Measurements from ENCODE around the gene SEMA3D.

Gene SEMA3D

GRCh38 chr7:84981055-84981976, 205.5 kb downstream of the SEMA3D start:
- DNase-seq: no peak

GRCh38 chr7:84975586-84976185, 211.2 kb downstream of the SEMA3D start:
- no peak for DNase-seq

- DNase-seq: no peak
Observed at GRCh38 chr7:84971360-84971759, 215.5 kb downstream of the SEMA3D start.

DNA sequence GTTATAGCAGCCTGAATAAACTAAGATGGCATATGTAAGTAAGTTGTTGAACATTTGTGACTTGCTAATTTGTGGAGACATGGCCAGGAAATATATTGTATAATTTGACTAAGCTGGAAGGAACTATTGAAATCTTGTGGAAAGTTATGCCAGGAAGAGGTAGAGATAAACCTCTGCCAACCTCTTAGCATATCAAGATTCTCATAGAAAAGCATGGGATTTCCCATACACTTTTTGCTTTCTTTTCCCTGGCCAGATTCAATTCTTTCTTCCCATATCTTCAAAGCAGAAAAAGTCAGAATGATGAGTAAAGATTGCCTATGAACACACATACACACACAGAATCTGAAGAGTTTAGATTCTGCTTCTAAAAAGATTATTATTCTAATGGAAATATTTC, 216.2 kb downstream of the SEMA3D start:
- no peak for DNase-seq

DNA sequence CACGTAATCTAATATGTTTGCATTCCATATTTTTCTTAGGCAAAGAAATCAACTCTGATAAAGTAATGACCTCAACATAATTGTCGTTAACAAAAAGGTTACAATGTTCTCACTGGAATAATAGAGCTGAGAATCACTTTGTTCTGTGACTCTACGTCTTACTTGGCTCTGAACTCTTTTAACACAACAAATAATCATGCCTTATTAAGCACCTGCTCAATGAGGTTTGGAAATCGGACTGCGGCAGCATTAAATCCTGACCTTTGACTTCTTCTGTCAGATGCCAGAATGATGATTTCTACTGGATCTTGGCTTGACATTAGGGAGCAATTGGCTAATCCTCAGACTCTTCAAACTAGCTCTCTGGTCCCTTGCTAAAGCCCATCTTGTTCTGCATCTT, 233.6 kb downstream of the SEMA3D start:
- no peak for DNase-seq

DNA sequence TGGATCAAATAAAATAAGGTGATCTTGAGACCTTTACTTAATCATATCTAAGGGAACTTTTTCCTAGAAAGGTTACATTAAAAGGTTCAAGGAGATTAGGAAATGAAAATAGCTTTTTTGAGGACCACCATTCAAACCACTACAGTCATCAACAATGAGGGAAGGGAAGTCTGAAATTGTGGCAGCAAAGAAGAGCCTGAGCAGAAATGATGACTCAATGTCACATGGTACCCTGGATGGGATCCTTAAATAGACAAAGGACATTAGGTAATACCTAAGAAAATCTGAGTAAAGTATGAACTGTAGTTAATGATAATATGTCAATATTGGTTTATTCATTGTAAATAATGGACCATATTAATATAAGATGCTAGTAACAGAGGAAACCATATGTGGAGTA, 236.0 kb downstream of the SEMA3D start:
- no peak for DNase-seq

- no peak for DNase-seq
Observed at GRCh38 chr7:84949501-84949900, 237.4 kb downstream of the SEMA3D start.

- no peak for DNase-seq
Observed at GRCh38 chr7:84949067-84949466, 237.8 kb downstream of the SEMA3D start.

- DNase-seq: no peak
Observed at GRCh38 chr7:84948634-84949033, 238.2 kb downstream of the SEMA3D start.

- no peak for DNase-seq
Observed at GRCh38 chr7:84946549-84946948, 240.3 kb downstream of the SEMA3D start.
